ENCODE data around the gene ZNF462.

- no peak for TF ChIP-seq CTCF (conservative IDR thresholded peaks at IDR 0.05)
- TF ChIP-seq ZFX (IDR thresholded peaks at IDR 0.05): no peak
Measured at GRCh38 chr9:106915851-106916250, 52.9 kb downstream of the ZNF462 start.
